Bronchial smooth muscle cell (primary cell): ENCODE data around the gene BOD1L1. TPM values are rescaled to one million over a fixed set of nuclear protein-coding genes. Genes with fewer than 3 reads are reported as not detected.

Source experiments
- total RNA-seq: library from RNA; depleted of rRNA; stranded (reverse); fragments of >200 nt; gene quantifications from 2 replicates; pipeline ENCODE4 v1.2.1, GENCODE V29; 2014

BOD1L1 gene
- 24.6 and 31.4 TPM in 2 replicates for total RNA-seq

GRCh38 chr4:13627606-13628311 is at the start of gene BOD1L1:
Gene BOD1L1, minus strand, starts transcription at chr4:13627725. Its CDS starts 138 bp downstream, at chr4:13627587.

GRCh38 chr4:13543839-13544605 is 83.5 kb downstream of the BOD1L1 start, which contains the start of gene NKX3-2:
Gene NKX3-2, minus strand, starts transcription at chr4:13544508. Its CDS starts 94 bp downstream, at chr4:13544414.

Other genes starting within 250 kb of the BOD1L1 start
- 6.0 and 9.1 TPM in 2 replicates for gene RAB28, start 143.4 kb downstream of the BOD1L1 start, total RNA-seq
- 0.60 and 2.4 TPM in 2 replicates for gene NKX3-2, start 83.2 kb downstream of the BOD1L1 start, total RNA-seq